HG03060 (cell line): ENCODE data around the gene ANK2.

Source experiments
- ATAC-seq: cut with Tn5 transposase; IDR thresholded peaks from one replicate; pipeline ENCODE4 v1.9.1; 2021; ENCODE audit warnings: low read depth, moderate number of reproducible peaks; ENCODE audit not compliant: unreplicated experiment

ANK2 gene

GRCh38 chr4:113317523-113317922 is 268.1 kb downstream of the ANK2 start:
- ATAC-seq, result no peak

DNA sequence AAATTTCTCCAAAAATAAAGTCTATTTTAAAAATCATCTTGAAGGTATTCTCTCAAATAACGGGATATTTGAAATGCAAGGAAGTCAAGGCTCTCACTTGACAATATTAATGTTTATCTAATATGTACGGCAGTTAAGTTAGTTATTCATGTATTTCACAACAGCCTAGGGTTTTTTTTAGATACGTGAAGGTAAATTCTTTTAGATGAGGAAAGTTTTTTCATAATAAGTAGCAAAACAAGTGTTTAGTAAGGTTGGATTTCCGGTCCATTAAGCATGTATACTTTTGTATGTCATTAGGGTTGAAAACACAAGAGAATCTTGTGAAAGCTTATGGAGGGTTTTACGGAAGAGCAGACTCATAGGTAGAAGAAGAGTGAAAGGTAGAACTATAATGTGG is 273.3 kb downstream of the ANK2 start:
- ATAC-seq, result no peak

DNA sequence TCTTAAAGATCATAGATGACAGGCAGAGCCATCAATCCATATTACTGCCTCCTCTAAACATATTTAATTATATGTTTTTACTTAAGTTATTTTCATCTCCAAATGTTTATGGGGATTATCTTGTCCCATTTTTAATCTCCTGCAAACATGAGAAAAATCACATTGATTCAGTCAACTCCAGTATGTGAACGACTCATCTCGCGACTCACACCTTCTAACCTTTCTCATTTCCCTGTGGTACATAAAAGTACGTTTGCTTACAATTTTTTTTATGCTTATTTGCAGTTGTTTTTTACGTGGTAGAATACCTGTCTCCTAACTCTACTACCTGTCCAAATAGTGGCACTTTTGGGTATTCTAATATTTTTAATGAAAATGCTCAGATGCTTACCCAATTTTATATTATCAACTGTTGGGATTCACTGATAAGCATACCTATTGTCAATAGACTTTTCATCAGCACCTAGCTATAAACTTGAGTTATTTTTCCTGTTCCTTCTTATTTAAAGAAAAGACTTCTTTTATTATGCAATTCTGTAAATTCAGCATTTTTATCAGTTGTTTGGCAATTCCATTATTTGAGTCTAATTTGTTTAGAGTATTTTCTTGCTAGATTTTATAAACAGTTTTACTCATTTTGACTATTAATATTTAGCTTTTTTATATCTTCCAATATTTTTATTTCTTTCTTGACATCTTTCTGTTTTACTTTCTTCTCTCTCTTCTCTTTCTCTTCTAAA is 276.6 kb downstream of the ANK2 start:
- no peak for ATAC-seq

- no peak for ATAC-seq
These were observed 278.0 kb downstream of the ANK2 start for GRCh38 chr4:113327494-113327893.

DNA sequence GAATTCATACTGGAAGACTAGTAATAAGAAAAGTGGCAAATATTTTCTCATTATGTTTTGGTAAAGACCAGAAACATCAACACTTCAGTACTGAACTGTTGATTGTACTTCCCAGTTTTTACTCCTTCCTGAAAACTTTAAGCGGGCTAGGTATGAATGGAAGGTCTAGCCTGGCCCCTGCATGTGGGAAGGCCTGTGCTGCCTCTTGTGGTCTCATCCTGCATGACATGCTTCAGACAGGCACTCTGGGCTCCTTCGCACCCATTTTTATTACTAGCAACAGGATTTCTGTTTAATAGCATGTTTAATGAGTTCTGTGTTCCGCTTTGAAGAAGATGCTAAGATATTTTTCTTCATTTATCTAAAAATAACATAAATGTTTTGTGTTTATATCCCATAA is 279.1 kb downstream of the ANK2 start:
- no peak for ATAC-seq

GRCh38 chr4:113330200-113330599 is 280.7 kb downstream of the ANK2 start:
- no peak for ATAC-seq

DNA sequence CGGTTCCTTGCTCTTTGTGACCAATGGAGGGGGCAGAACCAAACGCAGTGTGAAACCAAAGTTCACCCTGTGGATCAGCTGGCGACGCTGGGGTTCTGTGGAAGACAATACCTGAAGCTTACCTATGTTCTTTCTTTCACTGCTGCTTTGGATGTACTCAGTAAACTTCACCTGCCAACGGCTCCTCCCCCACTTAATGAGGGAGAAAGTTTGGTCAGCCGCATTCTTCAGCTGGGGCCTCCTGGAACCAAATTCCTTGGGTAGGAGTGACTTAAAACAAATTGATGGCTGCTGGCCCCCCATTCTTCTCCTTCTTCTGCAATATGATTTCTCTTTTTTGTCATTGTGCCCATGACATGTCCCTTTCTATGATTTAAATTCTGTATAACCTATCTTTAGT is 282.4 kb downstream of the ANK2 start:
- no peak for ATAC-seq

GRCh38 chr4:113332701-113333100 is 283.2 kb downstream of the ANK2 start:
- ATAC-seq, result no peak

DNA sequence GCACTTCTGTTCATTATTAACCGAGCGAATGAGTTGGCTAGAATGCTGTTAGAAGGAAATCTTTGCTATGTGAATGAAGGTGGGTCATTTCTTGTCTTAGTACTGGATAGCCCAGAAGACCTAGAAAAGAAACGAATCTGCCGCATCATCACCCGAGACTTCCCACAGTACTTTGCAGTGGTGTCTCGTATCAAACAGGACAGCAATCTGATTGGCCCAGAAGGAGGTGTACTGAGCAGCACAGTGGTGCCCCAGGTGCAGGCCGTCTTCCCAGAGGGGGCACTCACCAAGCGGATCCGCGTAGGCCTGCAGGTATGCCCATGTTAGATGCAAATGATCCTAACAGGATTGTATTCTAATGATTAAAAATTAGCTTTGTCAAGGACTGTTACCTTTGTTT is 286.3 kb downstream of the ANK2 start:
- no peak for ATAC-seq

DNA sequence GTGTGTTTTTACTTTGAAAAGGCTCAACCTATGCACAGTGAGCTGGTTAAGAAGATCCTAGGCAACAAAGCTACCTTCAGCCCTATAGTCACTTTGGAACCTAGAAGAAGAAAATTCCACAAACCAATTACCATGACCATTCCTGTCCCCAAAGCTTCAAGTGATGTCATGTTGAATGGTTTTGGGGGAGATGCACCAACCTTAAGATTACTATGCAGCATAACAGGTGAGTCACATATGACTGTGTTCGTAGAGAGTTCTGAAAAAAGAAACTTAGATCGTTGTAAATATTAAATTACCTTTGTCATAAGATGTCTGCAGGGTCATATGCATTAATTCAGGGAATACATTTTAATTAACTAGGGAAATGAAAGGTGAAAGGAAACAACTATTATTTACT is 287.1 kb downstream of the ANK2 start:
- no peak for ATAC-seq

- ATAC-seq, result no peak
These were observed 290.0 kb downstream of the ANK2 start for GRCh38 chr4:113339430-113339813.

DNA sequence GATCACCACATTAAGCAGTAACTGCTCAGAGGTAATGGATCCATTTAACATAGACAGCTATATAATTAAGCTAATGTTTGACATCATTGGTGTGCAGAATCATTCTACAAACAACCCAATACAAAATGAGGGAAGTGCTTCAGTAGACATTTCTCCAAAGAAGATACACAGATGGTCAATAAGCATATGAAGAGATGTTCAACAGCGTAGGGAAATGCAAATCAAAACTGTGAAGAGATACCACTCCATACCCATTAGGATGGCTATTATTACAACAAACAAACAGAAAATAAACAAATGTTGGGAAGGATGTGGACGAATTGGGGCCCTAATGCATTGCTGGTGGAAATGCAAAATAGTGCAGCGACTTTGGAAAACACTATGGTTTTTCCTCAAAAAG is 294.6 kb downstream of the ANK2 start:
- no peak for ATAC-seq

DNA sequence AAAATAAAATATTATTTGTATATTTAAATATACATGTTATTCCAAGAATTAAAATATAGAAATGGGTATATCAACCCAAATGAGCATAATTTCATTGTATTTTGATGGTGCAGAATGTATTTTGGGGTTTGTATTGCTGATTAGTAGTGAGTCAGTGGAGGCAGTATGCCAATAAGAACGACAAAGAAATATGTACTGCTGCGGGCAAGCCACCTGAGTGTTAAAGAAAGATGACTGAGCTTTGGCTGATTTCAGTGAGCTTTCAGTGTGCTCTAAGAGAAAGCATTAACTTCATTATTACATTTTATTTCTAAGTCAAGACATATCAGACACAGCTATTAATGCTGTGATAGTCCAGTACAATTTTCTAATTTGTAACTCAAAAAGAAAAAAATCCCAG is 297.8 kb downstream of the ANK2 start:
- ATAC-seq, result no peak

DNA sequence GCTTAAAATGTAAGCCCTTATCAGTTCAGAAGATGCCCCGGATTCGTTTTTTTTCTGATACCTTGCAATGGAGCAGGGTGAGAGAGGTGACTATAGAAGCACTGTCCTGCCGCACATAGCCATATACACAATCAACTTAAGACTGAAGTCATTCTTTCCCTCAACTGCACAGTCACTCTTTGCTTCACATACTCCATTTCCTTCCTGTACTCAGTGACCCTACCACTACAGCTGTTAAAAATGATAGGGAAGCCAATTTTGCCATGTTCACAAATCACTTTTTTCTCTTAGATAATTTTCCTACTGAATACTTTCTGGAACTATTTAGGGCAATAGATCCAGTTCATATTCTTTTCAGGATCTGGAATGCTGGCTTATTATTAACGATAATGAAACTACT is 300.0 kb downstream of the ANK2 start:
- ATAC-seq, result peak; percentile 76

- ATAC-seq, result no peak
These were observed 301.1 kb downstream of the ANK2 start for GRCh38 chr4:113350576-113350975.

- ATAC-seq, result peak; percentile 100
These were observed 306.3 kb downstream of the ANK2 start for GRCh38 chr4:113355550-113356371.

- no peak for ATAC-seq
These were observed 307.0 kb downstream of the ANK2 start for GRCh38 chr4:113356453-113356852.

GRCh38 chr4:113358784-113359183 is 309.3 kb downstream of the ANK2 start:
- ATAC-seq, result no peak

DNA sequence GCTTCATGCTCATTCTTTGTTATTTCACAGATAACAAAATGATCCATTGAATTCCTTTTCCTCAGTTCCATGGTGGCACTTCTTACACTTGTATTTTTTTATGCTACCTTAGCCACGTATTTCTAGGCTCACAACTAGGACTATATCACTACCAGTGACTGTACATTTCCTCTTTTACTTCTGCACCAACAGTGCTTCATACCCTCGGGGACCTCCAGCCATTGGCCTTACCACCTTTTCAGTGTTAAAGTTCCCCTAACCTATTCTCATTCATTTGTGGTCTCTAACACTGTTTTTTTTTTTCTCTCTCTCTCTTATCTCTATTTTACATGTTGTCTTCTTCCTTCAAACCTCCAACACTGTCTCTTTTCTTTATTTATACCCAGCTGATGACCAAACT is 315.9 kb downstream of the ANK2 start:
- no peak for ATAC-seq

GRCh38 chr4:113368056-113368455 is 318.6 kb downstream of the ANK2 start:
- ATAC-seq, result no peak

GRCh38 chr4:113371111-113371510 is 321.7 kb downstream of the ANK2 start:
- ATAC-seq, result no peak
